Fibroblast of skin of scalp (primary cell): Measurements from ENCODE around the gene TAF3.
A peak's percentile ranks its signal among the peaks of the same experiment; 100 is the strongest.

Experiments
- DNase-seq: peaks from one replicate; pipeline ENCODE4 v3.0.0-alpha.2; 2013

TAF3 gene

GRCh38 chr10:8048281-8049008 lies 230.1 kb downstream of the TAF3 start:
- no peak for DNase-seq

GRCh38 chr10:8049045-8049864 lies 230.9 kb downstream of the TAF3 start:
- no peak for DNase-seq

GRCh38 chr10:8049865-8050555 lies 231.7 kb downstream of the TAF3 start:
- DNase-seq, result no peak

GRCh38 chr10:8050556-8051108 lies 232.3 kb downstream of the TAF3 start:
- DNase-seq, result peak; percentile 20

GRCh38 chr10:8051109-8051821 lies 233.0 kb downstream of the TAF3 start:
- DNase-seq, result no peak

GRCh38 chr10:8051851-8052257 lies 233.5 kb downstream of the TAF3 start:
- DNase-seq, result no peak

- DNase-seq, result no peak
These were observed 234.1 kb downstream of the TAF3 start for GRCh38 chr10:8052341-8052955.

GRCh38 chr10:8052956-8053445 lies 234.7 kb downstream of the TAF3 start:
- DNase-seq, result no peak

- peak; percentile 80 for DNase-seq
These were observed 235.3 kb downstream of the TAF3 start for GRCh38 chr10:8053446-8054243.

GRCh38 chr10:8054244-8054493 lies 235.9 kb downstream of the TAF3 start:
- DNase-seq, result no peak

GRCh38 chr10:8054494-8055407 lies 236.4 kb downstream of the TAF3 start, which contains the start of gene GATA3:
GATA3 (plus strand) TSS chr10:8054688; CDS start chr10:8055656, 968 bp downstream.
- DNase-seq, result peak; percentile 48

GRCh38 chr10:8055420-8056349 lies 237.4 kb downstream of the TAF3 start:
- DNase-seq, result no peak

- no peak for DNase-seq
These were observed 238.1 kb downstream of the TAF3 start for GRCh38 chr10:8056378-8056777.

- DNase-seq, result no peak
These were observed 238.6 kb downstream of the TAF3 start for GRCh38 chr10:8056871-8057331.

- DNase-seq, result no peak
These were observed 239.4 kb downstream of the TAF3 start for GRCh38 chr10:8057636-8058273.

- no peak for DNase-seq
These were observed 240.2 kb downstream of the TAF3 start for GRCh38 chr10:8058274-8059111.
